NCI-H510A treated with DMSO at 0.1 percent for 48 hours (cell line): ENCODE results near the gene TCF7L1.
"Not testable (repeated sequence)": the region's sequence is repeated elsewhere in the genome, so short reads cannot be mapped to it uniquely, and the experiment has no call there.

Experiments
- DNase-seq: peaks from one replicate; lab custom pipeline; 2025; lab: John Stamatoyannopoulos, UW

TCF7L1 gene

GRCh38 chr2:85286918-85287317, 153.7 kb downstream of the TCF7L1 start:
- DNase-seq: no peak

- no peak for DNase-seq
These were observed 154.5 kb downstream of the TCF7L1 start for GRCh38 chr2:85287721-85288120.

DNA sequence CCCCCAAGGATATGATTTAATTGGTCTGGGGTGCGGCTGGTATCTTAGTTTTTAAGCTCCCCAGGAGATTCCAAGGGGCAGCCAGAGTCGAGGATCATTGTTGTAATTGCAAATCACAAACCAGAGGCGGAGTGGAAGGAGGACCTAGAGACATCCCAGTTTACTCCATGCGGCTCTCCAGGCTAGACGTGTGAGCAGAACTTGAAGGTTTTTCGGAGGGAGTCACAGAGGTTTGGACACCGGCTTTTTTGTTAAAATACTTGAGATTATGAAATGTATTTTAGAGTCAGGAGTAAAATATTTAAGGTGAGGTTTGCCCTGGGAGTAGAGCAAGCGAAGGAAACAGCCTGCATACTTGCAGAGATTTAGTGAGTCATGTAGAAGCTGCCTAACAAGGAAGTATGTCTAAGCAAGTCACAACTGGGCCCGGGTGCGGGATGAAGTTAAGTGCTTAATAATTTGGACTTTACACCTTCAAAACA, 155.1 kb downstream of the TCF7L1 start:
- DNase-seq: no peak

GRCh38 chr2:85291425-85292023, 158.3 kb downstream of the TCF7L1 start:
- no peak for DNase-seq

DNA sequence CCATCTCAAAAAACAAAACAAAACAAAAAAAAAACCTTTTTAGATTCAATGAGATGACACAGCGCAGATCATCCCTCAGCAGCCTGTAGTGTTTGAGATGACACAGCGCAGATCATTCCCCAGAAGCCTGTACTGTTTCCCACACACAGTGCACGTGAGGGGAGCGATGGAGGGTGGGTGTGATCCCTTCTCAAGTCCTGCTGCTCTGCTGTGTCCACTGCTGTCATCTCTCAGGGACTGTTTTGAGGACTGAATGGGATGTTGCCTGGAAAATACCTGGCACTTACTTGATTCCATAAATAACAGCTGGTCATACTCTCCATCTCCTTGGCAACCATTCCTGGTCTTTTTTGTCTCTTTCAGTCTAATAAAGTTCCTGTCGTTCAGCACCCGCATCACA, 168.9 kb downstream of the TCF7L1 start:
- no peak for DNase-seq

DNA sequence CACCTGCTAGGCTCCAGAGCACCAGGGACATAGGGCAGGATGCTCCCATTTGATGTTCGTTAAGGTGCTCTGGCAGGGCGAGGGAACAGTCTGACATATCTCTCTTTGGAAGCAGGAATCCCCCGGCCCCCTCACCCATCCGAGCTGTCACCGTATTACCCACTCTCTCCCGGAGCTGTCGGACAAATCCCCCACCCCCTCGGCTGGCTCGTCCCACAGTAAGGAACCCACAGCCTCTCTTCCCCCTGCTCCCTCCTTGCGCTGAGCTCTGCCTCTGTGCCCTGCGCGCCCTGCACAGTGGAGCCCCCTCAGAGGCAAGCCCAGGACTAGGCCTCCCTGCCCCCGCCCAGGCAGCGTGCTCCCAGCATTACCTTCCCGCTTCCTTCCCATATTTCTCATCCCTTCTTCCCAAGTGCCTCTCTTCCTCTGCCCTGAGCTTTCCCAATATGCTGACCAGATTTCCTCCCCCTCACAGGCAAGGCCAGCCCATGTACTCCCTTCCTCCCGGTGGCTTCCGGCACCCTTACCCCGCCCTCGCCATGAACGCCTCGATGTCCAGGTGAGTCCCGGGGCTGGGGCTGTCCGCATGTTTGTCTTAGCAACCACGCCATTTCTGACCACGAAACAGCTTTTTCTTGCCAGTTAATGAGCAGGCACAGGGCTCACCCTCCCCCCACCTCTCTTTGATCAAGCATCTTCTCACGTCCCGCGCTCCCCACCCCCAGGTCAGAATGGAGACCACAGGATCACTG, 170.8 kb downstream of the TCF7L1 start:
- DNase-seq: no peak

DNA sequence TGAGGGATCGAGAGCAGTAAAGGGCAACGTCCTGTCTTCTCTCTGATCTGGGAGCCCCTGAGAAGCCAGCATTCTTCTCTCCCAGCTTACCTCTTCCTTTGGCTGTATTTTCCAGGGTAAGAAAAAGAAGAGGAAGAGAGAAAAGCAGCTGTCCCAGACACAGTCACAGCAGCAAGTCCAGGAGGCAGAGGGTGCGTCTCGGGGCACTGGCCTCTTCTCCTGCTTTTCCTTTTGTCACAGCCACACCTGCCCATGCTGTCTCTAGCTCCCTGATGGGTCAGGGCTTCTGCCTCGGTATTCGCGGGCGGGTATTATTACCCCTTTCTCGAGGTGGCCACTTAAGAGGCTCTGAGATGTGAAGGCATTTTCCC, 174.3 kb downstream of the TCF7L1 start:
- no peak for DNase-seq

DNA sequence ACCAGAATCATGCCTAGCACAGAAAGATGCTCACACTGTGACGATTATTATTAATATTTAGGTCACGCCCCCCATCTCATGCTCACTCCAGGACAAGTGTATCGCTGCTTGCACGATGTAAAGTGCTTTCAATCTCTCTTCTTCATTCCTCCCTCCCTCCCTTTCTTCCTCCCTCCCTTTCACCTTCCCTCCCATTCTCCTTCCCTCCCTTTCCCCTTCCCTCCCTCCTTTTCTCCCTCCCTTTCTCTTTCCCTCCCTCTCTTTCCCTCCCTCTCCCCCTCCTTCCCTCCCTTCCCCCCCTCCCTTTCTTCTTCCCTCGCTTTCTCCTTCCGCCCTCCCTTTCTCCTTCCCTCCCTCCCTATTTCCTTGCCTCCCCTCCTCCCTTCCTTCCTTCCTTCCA, 175.0 kb downstream of the TCF7L1 start:
- no peak for DNase-seq

DNA sequence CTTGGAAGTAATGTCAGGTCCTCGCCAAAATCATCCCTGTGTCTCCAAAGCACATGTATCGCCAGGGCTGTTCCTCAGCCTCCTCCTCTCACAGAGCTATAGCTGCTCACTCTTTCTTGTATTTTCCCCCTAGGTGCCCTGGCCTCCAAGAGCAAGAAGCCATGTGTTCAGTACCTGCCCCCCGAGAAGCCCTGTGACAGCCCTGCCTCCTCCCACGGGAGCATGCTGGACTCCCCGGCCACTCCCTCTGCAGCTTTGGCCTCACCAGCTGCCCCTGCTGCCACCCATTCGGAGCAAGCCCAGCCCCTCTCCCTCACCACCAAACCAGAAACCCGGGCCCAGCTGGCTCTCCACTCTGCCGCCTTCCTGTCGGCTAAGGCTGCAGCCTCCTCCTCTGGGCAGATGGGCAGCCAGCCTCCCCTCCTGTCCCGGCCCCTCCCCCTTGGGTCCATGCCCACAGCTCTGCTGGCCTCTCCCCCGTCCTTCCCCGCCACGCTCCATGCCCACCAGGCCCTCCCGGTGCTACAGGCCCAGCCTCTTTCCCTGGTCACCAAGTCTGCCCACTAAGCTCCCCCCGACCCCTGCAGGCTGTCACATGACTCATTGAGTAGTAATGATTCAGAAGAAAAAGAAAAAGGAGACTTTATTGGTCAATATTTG, 175.8 kb downstream of the TCF7L1 start:
- DNase-seq: peak; percentile 84

- no peak for DNase-seq
These were observed 176.6 kb downstream of the TCF7L1 start for GRCh38 chr2:85309699-85310321.

- DNase-seq: no peak
These were observed 177.1 kb downstream of the TCF7L1 start for GRCh38 chr2:85310330-85310729.

- no peak for DNase-seq
These were observed 179.2 kb downstream of the TCF7L1 start for GRCh38 chr2:85312404-85312803.

GRCh38 chr2:85314884-85315242, 181.7 kb downstream of the TCF7L1 start:
- no peak for DNase-seq

GRCh38 chr2:85315921-85316320, 182.7 kb downstream of the TCF7L1 start:
- not testable (repeated sequence) for DNase-seq

DNA sequence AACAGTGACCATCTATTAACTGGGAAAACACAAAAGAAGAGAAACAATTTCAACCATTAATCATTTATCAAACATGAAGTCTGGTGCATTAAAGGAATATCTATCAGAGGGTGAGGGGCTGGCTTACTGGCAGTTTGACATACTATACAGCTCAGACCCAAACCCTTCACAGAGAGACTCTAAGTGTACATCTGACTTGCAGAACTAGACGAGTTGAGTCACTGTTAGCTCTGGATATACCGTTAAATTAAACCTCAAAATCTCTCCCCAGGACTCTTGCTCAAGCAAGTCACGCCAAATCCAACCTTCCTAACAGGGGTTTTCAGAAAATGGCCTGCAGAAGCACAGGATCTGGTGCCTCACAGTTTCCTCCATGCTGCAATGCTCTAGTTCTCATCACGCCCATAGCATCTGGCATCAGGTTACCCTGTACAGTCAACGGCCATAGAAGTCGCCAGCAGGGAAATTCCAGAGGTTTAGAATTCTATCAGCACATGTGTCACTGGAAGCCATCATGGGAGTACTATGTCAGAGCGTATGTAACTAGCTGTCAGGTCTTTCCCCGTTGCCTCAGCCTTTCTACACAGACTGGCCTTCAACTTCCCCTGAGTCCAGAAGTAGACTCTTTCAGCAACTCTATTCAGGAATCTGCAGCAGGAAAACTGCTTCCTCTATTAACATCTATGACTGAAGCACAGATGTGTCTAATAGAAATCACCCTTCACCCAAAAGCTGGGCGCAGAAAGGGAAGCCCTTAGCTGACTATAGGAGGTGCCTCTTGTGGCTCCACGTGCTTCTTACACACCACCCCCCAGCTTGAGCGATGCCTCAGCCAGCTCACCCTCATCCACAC, 185.3 kb downstream of the TCF7L1 start:
- no peak for DNase-seq

- DNase-seq: no peak
These were observed 186.6 kb downstream of the TCF7L1 start for GRCh38 chr2:85319796-85320195.

GRCh38 chr2:85323351-85323987, 190.3 kb downstream of the TCF7L1 start:
- no peak for DNase-seq

- not testable (repeated sequence) for DNase-seq
These were observed 190.8 kb downstream of the TCF7L1 start for GRCh38 chr2:85323988-85324367.

DNA sequence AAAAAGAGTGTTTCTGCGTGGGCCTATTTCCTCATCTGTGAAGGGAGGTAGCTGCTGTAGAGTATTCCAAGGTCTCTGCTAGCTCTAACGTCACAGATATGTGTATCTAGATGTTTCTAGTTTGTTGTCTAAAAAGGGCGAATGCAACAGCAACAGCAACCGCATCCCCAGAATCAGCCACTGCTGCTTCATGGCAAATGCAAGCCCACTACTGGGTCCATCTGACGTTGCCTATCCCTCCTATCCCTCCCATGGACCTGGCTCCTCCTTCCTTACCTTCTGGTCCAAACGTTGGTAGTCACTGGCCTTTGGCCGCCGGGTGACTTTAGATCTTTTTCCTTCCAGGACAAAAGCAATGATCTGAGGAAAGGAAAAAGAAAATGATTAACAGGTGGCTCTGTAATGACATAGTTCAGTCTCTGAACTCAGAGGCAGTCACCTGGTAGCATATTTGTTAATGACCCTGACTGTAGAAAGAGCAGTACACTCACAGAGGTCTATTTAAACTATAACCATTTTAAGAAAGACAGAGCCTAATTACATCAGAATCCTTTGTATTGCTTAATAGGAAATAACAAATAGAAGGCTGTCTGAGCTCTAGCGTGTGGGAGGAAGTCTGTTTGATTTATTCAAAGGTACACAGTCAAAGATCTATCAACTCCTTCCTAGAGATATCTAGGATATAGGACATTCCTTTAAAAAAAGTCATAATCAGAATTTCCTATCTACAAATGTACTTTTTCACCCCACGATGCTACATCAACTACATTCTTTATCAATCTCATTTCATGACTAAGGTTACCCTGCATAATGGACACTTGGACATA, 191.7 kb downstream of the TCF7L1 start:
- no peak for DNase-seq

GRCh38 chr2:85325466-85325811, 192.2 kb downstream of the TCF7L1 start:
- DNase-seq: no peak
